Endothelial cell of hepatic sinusoid (primary cell): ENCODE results near the gene TMEM156.
"Not testable (repeated sequence)": the region's sequence is repeated elsewhere in the genome, so short reads cannot be mapped to it uniquely, and the experiment has no call there.

ENCODE experiments used
- in situ Hi-C: cut with HindIII; loops from 2 replicates; pipeline ENCODE4 v1.10.0; 2017; ENCODE audit warnings: low sequenced_read_pairs

Gene TMEM156

GRCh38 chr4:39044364-39044955 is 12.3 kb upstream of the TMEM156 start:
- in situ Hi-C loops, result no loop called here

GRCh38 chr4:39043861-39044363 is 11.7 kb upstream of the TMEM156 start:
- in situ Hi-C loops, result no loop called here

- in situ Hi-C loops, result no loop called here
These were observed 11.1 kb upstream of the TMEM156 start for GRCh38 chr4:39043058-39043860.

- in situ Hi-C loops, result no loop called here
These were observed 10.2 kb upstream of the TMEM156 start for GRCh38 chr4:39042366-39042765.

GRCh38 chr4:39039108-39039507 is 6.9 kb upstream of the TMEM156 start:
- in situ Hi-C loops, result no loop called here

- in situ Hi-C loops, result no loop called here
These were observed 5.7 kb upstream of the TMEM156 start for GRCh38 chr4:39037941-39038340.

- in situ Hi-C loops, result no loop called here
These were observed 5.2 kb upstream of the TMEM156 start for GRCh38 chr4:39037491-39037825.

- in situ Hi-C loops, result no loop called here
These were observed 4.0 kb upstream of the TMEM156 start for GRCh38 chr4:39036172-39036571.

- in situ Hi-C loops, result not testable (repeated sequence)
These were observed 604 bp downstream of the TMEM156 start for GRCh38 chr4:39031590-39032020.

GRCh38 chr4:39030725-39031124 is 1.5 kb downstream of the TMEM156 start:
- in situ Hi-C loops, result no loop called here

- in situ Hi-C loops, result no loop called here
These were observed 2.2 kb downstream of the TMEM156 start for GRCh38 chr4:39029752-39030694.

GRCh38 chr4:39026096-39026495 is 6.1 kb downstream of the TMEM156 start:
- in situ Hi-C loops, result no loop called here

- in situ Hi-C loops, result no loop called here
These were observed 6.6 kb downstream of the TMEM156 start for GRCh38 chr4:39025552-39026085.

- in situ Hi-C loops, result no loop called here
These were observed 7.8 kb downstream of the TMEM156 start for GRCh38 chr4:39024311-39024865.

- in situ Hi-C loops, result no loop called here
These were observed 9.2 kb downstream of the TMEM156 start for GRCh38 chr4:39023059-39023458.

- in situ Hi-C loops, result no loop called here
These were observed 10.0 kb downstream of the TMEM156 start for GRCh38 chr4:39022241-39022640.

- in situ Hi-C loops, result no loop called here
These were observed 10.6 kb downstream of the TMEM156 start for GRCh38 chr4:39021631-39022030.

GRCh38 chr4:39020130-39020529 is 12.1 kb downstream of the TMEM156 start:
- in situ Hi-C loops, result no loop called here

- in situ Hi-C loops, result no loop called here
These were observed 18.2 kb downstream of the TMEM156 start for GRCh38 chr4:39014028-39014427.

- in situ Hi-C loops, result no loop called here
These were observed 27.5 kb downstream of the TMEM156 start for GRCh38 chr4:39004758-39005157.

- in situ Hi-C loops, result not testable (repeated sequence)
These were observed 30.2 kb downstream of the TMEM156 start for GRCh38 chr4:39002058-39002457.
